DOHH2 (cell line): ENCODE data around the gene PRR15.

ENCODE experiments used
- H3F3A ChIP-seq: fragments of 200-600 bp; sonication (generic), shearing (Covaris generic); 2 replicates; pipeline ENCODE4 v1.6.0; 2016; ENCODE audit warnings: antibody characterized with exemption, mild to moderate bottlenecking; ENCODE audit not compliant: control insufficient read depth, insufficient read depth
- H3K27ac ChIP-seq: fragments of 200-600 bp; sonication (generic); 2 replicates; pipeline ENCODE4 v1.5.1; 2014; ENCODE audit warnings: low read depth, mild to moderate bottlenecking, low read length, moderate library complexity
- H3K27me3 ChIP-seq: fragments of 200-600 bp; sonication (generic); 2 replicates; pipeline ENCODE4 v1.6.1; 2014; ENCODE audit warnings: mild to moderate bottlenecking, low read length, mixed read lengths; ENCODE audit not compliant: control insufficient read depth
- H3K36me3 ChIP-seq: fragments of 200-600 bp; sonication (generic); 2 replicates; pipeline ENCODE4 v1.6.1; 2014; ENCODE audit warnings: mild to moderate bottlenecking, low read length, moderate library complexity, mixed read lengths; ENCODE audit not compliant: control insufficient read depth
- H3K4me1 ChIP-seq: fragments of 200-600 bp; sonication (generic); 2 replicates; pipeline ENCODE4 v1.6.1; 2014; ENCODE audit warnings: mild to moderate bottlenecking, low read length, mixed read lengths; ENCODE audit not compliant: control insufficient read depth
- H3K4me2 ChIP-seq: fragments of 200-600 bp; sonication (generic); 2 replicates; pipeline ENCODE4 v1.6.0; 2014; ENCODE audit warnings: mild to moderate bottlenecking, low read length, moderate library complexity
- H3K4me3 ChIP-seq: fragments of 200-600 bp; sonication (generic); 2 replicates; pipeline ENCODE4 v1.5.1; 2014; ENCODE audit warnings: mild to moderate bottlenecking, low read length, mixed read lengths
- H3K79me2 ChIP-seq: fragments of 200-600 bp; sonication (generic); 2 replicates; pipeline ENCODE4 v1.6.1; 2014; ENCODE audit warnings: mild to moderate bottlenecking, low read length, mixed read lengths; ENCODE audit not compliant: control insufficient read depth
- H3K9me2 ChIP-seq: fragments of 200-600 bp; sonication (generic); replicated peaks from 2 replicates; pipeline ENCODE4 v1.6.1; 2014; ENCODE audit warnings: mild to moderate bottlenecking, low read length, mixed read lengths; ENCODE audit not compliant: control insufficient read depth
- H3K9me3 ChIP-seq: fragments of 200-600 bp; sonication (generic); 2 replicates; pipeline ENCODE4 v1.6.1; 2014; ENCODE audit warnings: antibody characterized with exemption, low read length, mixed read lengths; ENCODE audit not compliant: control insufficient read depth, insufficient read depth
- H4K20me1 ChIP-seq: fragments of 200-600 bp; sonication (generic); 2 replicates; pipeline ENCODE4 v1.6.0; 2014; ENCODE audit warnings: low read depth, mild to moderate bottlenecking, antibody characterized with exemption, low read length, moderate library complexity; ENCODE audit not compliant: control insufficient read depth, insufficient read depth
- CTCF ChIP-seq: fragments of 200-600 bp; sonication (generic); IDR thresholded peaks from one replicate; pipeline ENCODE4 v1.5.1; 2014; ENCODE audit warnings: antibody characterized with exemption, mild to moderate bottlenecking, low read depth, low read length; ENCODE audit not compliant: poor library complexity, severe bottlenecking
- EZH2phosphoT487 ChIP-seq: fragments of 200-600 bp; sonication (generic); IDR thresholded peaks from 2 replicates; pipeline ENCODE4 v1.6.1; 2017; ENCODE audit warnings: borderline replicate concordance, mild to moderate bottlenecking, antibody characterized with exemption, low read length, moderate library complexity, mixed read lengths

Gene PRR15

GRCh38 chr7:29564496-29565223, 1.0 kb downstream of the PRR15 start:
- Histone ChIP-seq H4K20me1 (no peaks in the 10 kb centered on the region), H3K4me1 (no peaks in the 10 kb centered on the region), H3K4me3 (no peak overlapping the region), H3K27me3 (peaks cover 18% of the 10 kb centered on the region), H3K27ac (no peak overlapping the region), H3K79me2 (no peaks in the 10 kb centered on the region), H3K9me3 (peaks cover 22% of the 10 kb centered on the region), H3K9me2 (no peaks in the 10 kb centered on the region), H3K36me3 (no peaks in the 10 kb centered on the region), H3K4me2 (no peak overlapping the region), H3F3A (no peaks in the 10 kb centered on the region)
- TF ChIP-seq EZH2phosphoT487 (no peak), CTCF (no peak)

GRCh38 chr7:29565224-29565630, 1.6 kb downstream of the PRR15 start:
- no peaks in the 10 kb centered on the region for H3F3A ChIP-seq
- H3K9me2 ChIP-seq: no peaks in the 10 kb centered on the region
- H3K27ac ChIP-seq: no peak overlapping the region
- H3K27me3 ChIP-seq: peaks cover 21% of the 10 kb centered on the region
- no peak overlapping the region for H3K4me2 ChIP-seq
- TF ChIP-seq EZH2phosphoT487 (no peak), CTCF (no peak)
- H3K4me1 ChIP-seq: no peaks in the 10 kb centered on the region
- no peaks in the 10 kb centered on the region for H3K36me3 ChIP-seq
- peaks cover 22% of the 10 kb centered on the region for H3K9me3 ChIP-seq
- H3K4me3 ChIP-seq: no peak overlapping the region
- no peaks in the 10 kb centered on the region for H4K20me1 ChIP-seq
- H3K79me2 ChIP-seq: no peaks in the 10 kb centered on the region

- TF ChIP-seq CTCF (no peak), EZH2phosphoT487 (no peak)
- no peaks in the 10 kb centered on the region for H4K20me1 ChIP-seq
- no peaks in the 10 kb centered on the region for H3F3A ChIP-seq
- no peaks in the 10 kb centered on the region for H3K36me3 ChIP-seq
- H3K4me3 ChIP-seq: no peak overlapping the region
- H3K4me2 ChIP-seq: no peak overlapping the region
- H3K27me3 ChIP-seq: peaks cover 21% of the 10 kb centered on the region
- no peak overlapping the region for H3K27ac ChIP-seq
- no peaks in the 10 kb centered on the region for H3K79me2 ChIP-seq
- H3K4me1 ChIP-seq: no peaks in the 10 kb centered on the region
- peaks cover 22% of the 10 kb centered on the region for H3K9me3 ChIP-seq
- no peaks in the 10 kb centered on the region for H3K9me2 ChIP-seq
These were observed 2.0 kb downstream of the PRR15 start for GRCh38 chr7:29565634-29565981.
